Measurements from ENCODE around the gene TIGIT. TPM values are rescaled to one million over a fixed set of nuclear protein-coding genes. Genes with fewer than 3 reads are reported as not detected.

The TIGIT gene
- total and polyA plus RNA-seq, 2 experiments from 2014 or later = 0.07 to 0.50 TPM

- TF ChIP-seq STAT1 (IDR thresholded peaks at IDR 0.05; ENCODE audit: unreplicated experiment) = no peak
- TF ChIP-seq, protein P1, sequence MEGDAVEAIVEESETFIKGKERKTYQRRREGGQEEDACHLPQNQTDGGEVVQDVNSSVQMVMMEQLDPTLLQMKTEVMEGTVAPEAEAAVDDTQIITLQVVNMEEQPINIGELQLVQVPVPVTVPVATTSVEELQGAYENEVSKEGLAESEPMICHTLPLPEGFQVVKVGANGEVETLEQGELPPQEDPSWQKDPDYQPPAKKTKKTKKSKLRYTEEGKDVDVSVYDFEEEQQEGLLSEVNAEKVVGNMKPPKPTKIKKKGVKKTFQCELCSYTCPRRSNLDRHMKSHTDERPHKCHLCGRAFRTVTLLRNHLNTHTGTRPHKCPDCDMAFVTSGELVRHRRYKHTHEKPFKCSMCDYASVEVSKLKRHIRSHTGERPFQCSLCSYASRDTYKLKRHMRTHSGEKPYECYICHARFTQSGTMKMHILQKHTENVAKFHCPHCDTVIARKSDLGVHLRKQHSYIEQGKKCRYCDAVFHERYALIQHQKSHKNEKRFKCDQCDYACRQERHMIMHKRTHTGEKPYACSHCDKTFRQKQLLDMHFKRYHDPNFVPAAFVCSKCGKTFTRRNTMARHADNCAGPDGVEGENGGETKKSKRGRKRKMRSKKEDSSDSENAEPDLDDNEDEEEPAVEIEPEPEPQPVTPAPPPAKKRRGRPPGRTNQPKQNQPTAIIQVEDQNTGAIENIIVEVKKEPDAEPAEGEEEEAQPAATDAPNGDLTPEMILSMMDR (conservative IDR thresholded peaks at IDR 0.05; ENCODE audit: low read depth in 2 of 2) = no peak
- TF ChIP-seq, protein P2, sequence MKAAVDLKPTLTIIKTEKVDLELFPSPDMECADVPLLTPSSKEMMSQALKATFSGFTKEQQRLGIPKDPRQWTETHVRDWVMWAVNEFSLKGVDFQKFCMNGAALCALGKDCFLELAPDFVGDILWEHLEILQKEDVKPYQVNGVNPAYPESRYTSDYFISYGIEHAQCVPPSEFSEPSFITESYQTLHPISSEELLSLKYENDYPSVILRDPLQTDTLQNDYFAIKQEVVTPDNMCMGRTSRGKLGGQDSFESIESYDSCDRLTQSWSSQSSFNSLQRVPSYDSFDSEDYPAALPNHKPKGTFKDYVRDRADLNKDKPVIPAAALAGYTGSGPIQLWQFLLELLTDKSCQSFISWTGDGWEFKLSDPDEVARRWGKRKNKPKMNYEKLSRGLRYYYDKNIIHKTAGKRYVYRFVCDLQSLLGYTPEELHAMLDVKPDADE (IDR thresholded peaks at IDR 0.05) = no peak
- TF ChIP-seq ZNF114 (CRISPR knock-in tag; IDR thresholded peaks at IDR 0.05) = no peak
- TF ChIP-seq NANOG (IDR thresholded peaks at IDR 0.05; ENCODE audit: borderline replicate concordance) = no peak
- no peak for TF ChIP-seq POLR2AphosphoS5 (IDR thresholded peaks at IDR 0.05; ENCODE audit: low read depth)
- TF ChIP-seq CREB1 (CRISPR knock-in tag; IDR thresholded peaks at IDR 0.05; ENCODE audit: low read depth) = no peak
- no peak for TF ChIP-seq JUNB (IDR thresholded peaks at IDR 0.05; ENCODE audit: unreplicated experiment)
- TF ChIP-seq EZH2phosphoT487 (IDR thresholded peaks at IDR 0.05; ENCODE audit: unreplicated experiment) = no peak
- no peak for TF ChIP-seq ZNF462 (CRISPR knock-in tag; IDR thresholded peaks at IDR 0.05)
- TF ChIP-seq EZH2 (IDR thresholded peaks at IDR 0.05; ENCODE audit: low read depth, unreplicated experiment) = no peak
- no peak for TF ChIP-seq REST (IDR thresholded peaks at IDR 0.05; ENCODE audit: unreplicated experiment)
- TF ChIP-seq ZNF331 (CRISPR knock-in tag; IDR thresholded peaks at IDR 0.05; ENCODE audit: low read depth) = no peak
- no peak overlapping the region for H3K4me3 Mint-ChIP-seq
- no peaks in the 10 kb centered on the region for H3K79me2 ChIP-seq (replicated peaks; ENCODE audit: insufficient read depth)
- H3K9me2 ChIP-seq (ENCODE audit: insufficient read depth) = no peaks in the 10 kb centered on the region
- no peak overlapping the region for H3K27ac Mint-ChIP-seq
- peaks cover 34% of the 10 kb centered on the region for H3K4me1 ChIP-seq (ENCODE audit: insufficient read depth)
- no peaks in the 10 kb centered on the region for H4K20me1 ChIP-seq (replicated peaks; ENCODE audit: insufficient read depth)
- H3K36me3 Mint-ChIP-seq (ENCODE audit: low read depth) = no peaks in the 10 kb centered on the region
- H3F3A ChIP-seq (replicated peaks; ENCODE audit: low read depth) = peaks cover 5% of the 10 kb centered on the region
- no peak overlapping the region for H3K4me2 ChIP-seq
- H3K9me3 Mint-ChIP-seq = peaks cover 4% of the 10 kb centered on the region; the same call in 1 of the 3 replicates
- peaks cover 3% of the 10 kb centered on the region for H3K27me3 Mint-ChIP-seq (ENCODE audit: insufficient read depth, low read depth, poor library complexity)
- H2AFZ ChIP-seq = no peak overlapping the region
- H3K4me1 Mint-ChIP-seq = peaks cover 42% of the 10 kb centered on the region
- no peak for ATAC-seq
- H3K4me3 ChIP-seq = no peak overlapping the region
- no peak for DNase-seq (ENCODE audit: low spot score)
- H3K36me3 ChIP-seq (ENCODE audit: insufficient read depth) = no peaks in the 10 kb centered on the region
- no peak overlapping the region for H3K27ac ChIP-seq (ENCODE audit: low read depth)
- no peaks in the 10 kb centered on the region for H3K27me3 ChIP-seq (ENCODE audit: insufficient read depth)
Measured at GRCh38 chr3:114331710-114332109, 37.9 kb downstream of the TIGIT start.

All from GM23338 (cell line).